Measurements from ENCODE around the gene TSPAN18. TPM values are rescaled to one million over a fixed set of nuclear protein-coding genes. Genes with fewer than 3 reads are reported as not detected.

Gene TSPAN18
- total RNA-seq, 1 donor: 5.8 TPM

- H3K4me3 ChIP-seq (ENCODE audit: insufficient read depth, low read length): no peak overlapping the region
- H3K36me3 ChIP-seq (ENCODE audit: insufficient read depth, low read length): no peaks in the 10 kb centered on the region
- no peak overlapping the region for H3K27ac ChIP-seq (ENCODE audit: low read depth, low read length)
- H3K4me2 ChIP-seq (ENCODE audit: insufficient read depth, low read length): no peak overlapping the region
- peak; percentile 22 for TF ChIP-seq CTCF (IDR thresholded peaks at IDR 0.05; ENCODE audit: extremely low read depth, low read depth, low read length)
- H4K20me1 ChIP-seq (ENCODE audit: insufficient read depth, low read length): peaks cover 3% of the 10 kb centered on the region
- H3K79me2 ChIP-seq (ENCODE audit: insufficient read depth, low read length): no peaks in the 10 kb centered on the region
- H3K4me1 ChIP-seq (ENCODE audit: insufficient read depth, low read length): no peaks in the 10 kb centered on the region
- DNase-seq (ENCODE audit: insufficient read length, low spot score, missing footprints): peak; percentile 89
- H2AFZ ChIP-seq (ENCODE audit: low read length): no peak overlapping the region
- no peaks in the 10 kb centered on the region for H3K9me3 ChIP-seq (ENCODE audit: low read depth, low read length)
- H3K27me3 ChIP-seq (ENCODE audit: insufficient read depth, low read length): peaks cover 17% of the 10 kb centered on the region
These were observed 213.1 kb downstream of the TSPAN18 start for GRCh38 chr11:44939673-44940395.

GRCh38 chr11:44940404-44940803 is 213.6 kb downstream of the TSPAN18 start:
- no peak overlapping the region for H2AFZ ChIP-seq (ENCODE audit: low read length)
- no peaks in the 10 kb centered on the region for H3K9me3 ChIP-seq (ENCODE audit: low read depth, low read length)
- DNase-seq (ENCODE audit: insufficient read length, low spot score, missing footprints): no peak
- H3K27ac ChIP-seq (ENCODE audit: low read depth, low read length): no peak overlapping the region
- H3K4me1 ChIP-seq (ENCODE audit: insufficient read depth, low read length): no peaks in the 10 kb centered on the region
- TF ChIP-seq CTCF (IDR thresholded peaks at IDR 0.05; ENCODE audit: extremely low read depth, low read depth, low read length): no peak
- no peak overlapping the region for H3K4me3 ChIP-seq (ENCODE audit: insufficient read depth, low read length)
- no peak overlapping the region for H3K4me2 ChIP-seq (ENCODE audit: insufficient read depth, low read length)
- peaks cover 17% of the 10 kb centered on the region for H3K27me3 ChIP-seq (ENCODE audit: insufficient read depth, low read length)
- H3K79me2 ChIP-seq (ENCODE audit: insufficient read depth, low read length): no peaks in the 10 kb centered on the region
- H4K20me1 ChIP-seq (ENCODE audit: insufficient read depth, low read length): peaks cover 9% of the 10 kb centered on the region
- no peaks in the 10 kb centered on the region for H3K36me3 ChIP-seq (ENCODE audit: insufficient read depth, low read length)

GRCh38 chr11:44940835-44941234 is 214.1 kb downstream of the TSPAN18 start:
- H3K27ac ChIP-seq (ENCODE audit: low read depth, low read length): no peak overlapping the region
- peaks cover 9% of the 10 kb centered on the region for H4K20me1 ChIP-seq (ENCODE audit: insufficient read depth, low read length)
- no peaks in the 10 kb centered on the region for H3K9me3 ChIP-seq (ENCODE audit: low read depth, low read length)

More at GRCh38 chr11:44940835-44941234, 214.1 kb downstream of the TSPAN18 start:
- no peaks in the 10 kb centered on the region for H3K4me1 ChIP-seq (ENCODE audit: insufficient read depth, low read length)
- H3K4me2 ChIP-seq (ENCODE audit: insufficient read depth, low read length): no peak overlapping the region
- H3K36me3 ChIP-seq (ENCODE audit: insufficient read depth, low read length): no peaks in the 10 kb centered on the region
- no peak overlapping the region for H3K4me3 ChIP-seq (ENCODE audit: insufficient read depth, low read length)
- no peak for TF ChIP-seq CTCF (IDR thresholded peaks at IDR 0.05; ENCODE audit: extremely low read depth, low read depth, low read length)
- no peaks in the 10 kb centered on the region for H3K79me2 ChIP-seq (ENCODE audit: insufficient read depth, low read length)
- H3K27me3 ChIP-seq (ENCODE audit: insufficient read depth, low read length): peaks cover 17% of the 10 kb centered on the region
- no peak for DNase-seq (ENCODE audit: insufficient read length, low spot score, missing footprints)
- H2AFZ ChIP-seq (ENCODE audit: low read length): no peak overlapping the region
